Left hindlimb (tissue), 1 donor: ENCODE measurements around the gene IER5.
"Not testable (repeated sequence)": the region's sequence is repeated elsewhere in the genome, so short reads cannot be mapped to it uniquely, and the experiment has no call there.

ENCODE experiments used
- DNase-seq: peaks from one replicate; pipeline ENCODE4 v3.0.0-alpha.2; 2018

The IER5 gene

GRCh38 chr1:181088079-181089016 lies at the start of gene IER5:
IER5 (plus strand) TSS chr1:181088700; CDS start chr1:181088903, 203 bp downstream.
- DNase-seq = peak; percentile 97

DNA sequence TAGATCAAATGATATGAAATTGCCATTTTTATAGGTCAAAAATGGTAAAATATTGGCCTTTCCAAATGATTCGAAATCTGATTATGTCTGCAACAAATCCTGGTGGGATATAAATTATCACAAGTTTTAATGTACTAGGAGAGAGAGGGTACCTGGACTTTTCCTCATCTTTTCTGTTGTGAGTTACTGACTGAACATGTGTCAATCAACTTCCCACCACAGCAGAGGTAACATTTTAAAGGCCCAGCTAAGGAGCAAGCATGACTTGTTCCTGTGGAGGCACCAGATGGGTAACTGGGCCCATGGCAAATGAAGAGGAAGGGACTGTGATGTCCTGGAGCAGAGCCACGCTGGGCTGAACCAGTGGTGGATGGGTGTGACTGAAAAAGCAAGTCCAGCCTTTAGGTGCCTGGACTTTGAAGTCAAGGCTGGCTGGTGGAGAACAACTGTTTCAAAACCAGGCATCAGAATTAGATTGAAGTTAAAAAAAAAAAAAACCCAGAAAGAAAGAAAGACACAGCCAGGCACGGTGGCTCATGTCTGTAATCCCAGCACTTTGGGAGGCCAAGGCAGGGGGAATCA lies 48.1 kb upstream of the IER5 start:
- no peak for DNase-seq

- DNase-seq = no peak
These were observed 45.2 kb upstream of the IER5 start for GRCh38 chr1:181043025-181043888.

- DNase-seq = no peak
These were observed 44.0 kb upstream of the IER5 start for GRCh38 chr1:181044449-181044966.

- not testable (repeated sequence) for DNase-seq
These were observed 42.6 kb upstream of the IER5 start for GRCh38 chr1:181045946-181046345.

DNA sequence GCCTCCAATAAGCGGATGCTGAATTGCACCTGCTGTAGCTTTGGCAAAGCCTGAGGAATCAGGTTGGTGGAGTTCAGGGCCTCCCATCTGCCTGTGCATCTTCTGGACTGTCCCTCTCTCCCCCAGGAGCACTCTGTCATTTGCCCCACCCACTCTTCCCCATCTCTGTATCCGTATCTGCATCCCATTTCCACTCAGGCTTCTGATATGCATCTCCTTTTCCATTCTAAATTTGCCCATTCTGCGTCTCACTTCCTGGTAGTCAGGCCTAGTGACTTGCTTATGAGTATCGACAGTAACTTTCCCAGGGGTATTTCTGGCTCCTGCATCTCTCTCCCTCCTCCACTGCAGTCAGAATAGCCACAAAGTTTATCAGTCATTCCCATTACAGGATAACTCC lies 39.1 kb upstream of the IER5 start:
- no peak for DNase-seq

DNA sequence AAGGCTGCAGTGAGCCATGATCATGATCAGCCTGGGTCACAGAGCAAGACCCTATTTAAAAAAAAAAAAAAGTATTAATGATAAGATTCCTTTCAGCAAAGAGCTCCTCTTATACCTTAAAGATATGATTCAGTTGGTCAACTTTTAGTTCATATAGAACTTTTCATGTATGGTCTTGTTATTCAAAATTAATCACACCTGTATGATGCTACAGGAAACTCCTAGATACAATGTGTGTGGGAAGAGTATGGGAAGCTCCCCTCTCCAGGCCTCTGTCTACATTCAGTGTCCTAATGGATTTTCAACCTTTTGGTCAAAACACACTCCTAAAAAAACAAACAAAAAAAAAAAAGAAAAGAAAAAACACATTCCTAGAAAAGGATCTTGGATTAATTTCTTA lies 37.6 kb upstream of the IER5 start:
- no peak for DNase-seq

DNA sequence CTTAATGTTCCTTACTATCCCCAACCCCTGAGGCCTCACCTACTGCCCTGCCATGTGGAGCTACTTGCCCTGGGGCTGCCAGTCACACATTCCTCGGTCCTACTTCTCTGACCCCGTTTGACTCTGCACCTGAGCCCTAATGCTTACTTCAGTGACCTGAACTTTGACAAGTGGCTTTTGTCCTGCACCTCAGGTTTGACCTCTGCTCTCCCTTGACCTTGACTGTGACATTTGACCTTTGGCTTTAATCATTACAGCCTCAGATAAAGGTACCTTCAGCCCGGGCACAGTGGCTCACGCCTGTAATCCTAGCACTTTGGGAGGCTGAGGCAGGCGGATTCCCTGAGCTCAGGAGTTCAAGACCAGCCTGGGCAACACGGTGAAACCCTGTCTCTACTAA lies 31.9 kb upstream of the IER5 start:
- no peak for DNase-seq

- no peak for DNase-seq
These were observed 31.4 kb upstream of the IER5 start for GRCh38 chr1:181057079-181057478.

GRCh38 chr1:181059435-181059834 lies 29.1 kb upstream of the IER5 start:
- DNase-seq = no peak

- no peak for DNase-seq
These were observed 28.4 kb upstream of the IER5 start for GRCh38 chr1:181060066-181060465.

DNA sequence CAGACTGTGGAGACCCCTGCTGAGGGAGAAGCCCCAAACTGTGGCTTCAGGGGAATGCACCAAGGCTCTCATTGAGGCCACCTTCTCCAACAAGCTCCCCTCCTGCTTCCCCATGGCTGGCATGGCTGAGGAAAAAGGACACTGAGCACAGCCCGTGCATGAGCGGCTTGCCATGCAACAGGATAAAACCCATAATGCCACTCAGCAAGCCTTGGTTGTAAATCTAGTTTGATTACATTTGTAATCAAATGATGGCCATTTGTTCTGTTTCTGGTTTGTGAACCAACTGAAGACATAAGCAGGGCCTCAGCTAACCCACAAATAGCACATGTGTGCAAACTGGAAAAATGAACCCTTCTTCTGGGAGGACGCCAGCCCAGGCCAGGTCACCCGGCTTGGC lies 27.6 kb upstream of the IER5 start:
- DNase-seq = not testable (repeated sequence)

- no peak for DNase-seq
These were observed 27.0 kb upstream of the IER5 start for GRCh38 chr1:181061487-181061886.

- no peak for DNase-seq
These were observed 26.3 kb upstream of the IER5 start for GRCh38 chr1:181061891-181062835.

- DNase-seq = no peak
These were observed 25.6 kb upstream of the IER5 start for GRCh38 chr1:181062836-181063428.

- DNase-seq = no peak
These were observed 24.4 kb upstream of the IER5 start for GRCh38 chr1:181064011-181064623.

GRCh38 chr1:181064702-181065101 lies 23.8 kb upstream of the IER5 start:
- no peak for DNase-seq

GRCh38 chr1:181073638-181074037 lies 14.9 kb upstream of the IER5 start:
- DNase-seq = no peak

- no peak for DNase-seq
These were observed 12.6 kb upstream of the IER5 start for GRCh38 chr1:181075766-181076350.

GRCh38 chr1:181076852-181077251 lies 11.6 kb upstream of the IER5 start:
- DNase-seq = no peak
